Karpas-422 (cell line): ENCODE results near the gene RIMKLB. TPM values are rescaled to one million over a fixed set of nuclear protein-coding genes. Genes with fewer than 3 reads are reported as not detected.
"Not testable (repeated sequence)": the region's sequence is repeated elsewhere in the genome, so short reads cannot be mapped to it uniquely, and the experiment has no call there.

Source experiments
- DNase-seq: peaks from one replicate; pipeline ENCODE4 v3.0.0-alpha.2; 2015
- H2AFZ ChIP-seq: fragments of 200-600 bp; sonication (generic); 2 replicates; pipeline ENCODE4 v1.6.1; 2014; ENCODE audit warnings: antibody characterized with exemption, low read length, mixed read lengths
- H3K27ac ChIP-seq: fragments of 200-600 bp; sonication (generic); 2 replicates; pipeline ENCODE4 v1.5.1; 2014; ENCODE audit warnings: mild to moderate bottlenecking, low read length, moderate library complexity
- H3K27me3 ChIP-seq: fragments of 200-600 bp; sonication (generic); 2 replicates; pipeline ENCODE4 v1.6.1; 2014; ENCODE audit warnings: low read length, mixed read lengths
- H3K36me3 ChIP-seq: fragments of 200-600 bp; sonication (generic); 2 replicates; pipeline ENCODE4 v1.6.1; 2014; ENCODE audit warnings: low read length, mixed read lengths; ENCODE audit not compliant: insufficient read depth
- H3K4me1 ChIP-seq: fragments of 200-600 bp; sonication (generic); 2 replicates; pipeline ENCODE4 v1.6.1; 2014; ENCODE audit warnings: mild to moderate bottlenecking, low read length, mixed read lengths
- H3K4me2 ChIP-seq: fragments of 200-600 bp; sonication (generic); 2 replicates; pipeline ENCODE4 v1.6.1; 2014; ENCODE audit warnings: low read length, low read depth, mild to moderate bottlenecking; ENCODE audit not compliant: poor library complexity, severe bottlenecking
- H3K4me3 ChIP-seq: fragments of 200-600 bp; sonication (generic); 2 replicates; pipeline ENCODE4 v1.5.1; 2014; ENCODE audit warnings: mild to moderate bottlenecking, antibody characterized with exemption, low read length, mixed read lengths
- H3K79me2 ChIP-seq: fragments of 200-600 bp; sonication (generic); 2 replicates; pipeline ENCODE4 v1.6.1; 2014; ENCODE audit warnings: mild to moderate bottlenecking, low read length, mixed read lengths
- H3K9ac ChIP-seq: fragments of 200-600 bp; sonication (generic); 2 replicates; pipeline ENCODE4 v1.6.0; 2014; ENCODE audit warnings: low read length
- H3K9me2 ChIP-seq: fragments of 200-600 bp; sonication (generic), shearing (Covaris generic); replicated peaks from 2 replicates; pipeline ENCODE4 v1.6.0; 2014; ENCODE audit warnings: mild to moderate bottlenecking, low read length, moderate library complexity; ENCODE audit not compliant: insufficient read depth
- H3K9me3 ChIP-seq: fragments of 300-700, 200-600 bp; sonication (generic); 2 replicates; pipeline ENCODE4 v1.6.1; 2014; ENCODE audit warnings: low read length, mixed read lengths
- H4K20me1 ChIP-seq: fragments of 200-600 bp; sonication (generic); 2 replicates; pipeline ENCODE4 v1.6.1; 2014; ENCODE audit warnings: mild to moderate bottlenecking, antibody characterized with exemption, low read length, low read depth; ENCODE audit not compliant: insufficient read depth
- total RNA-seq: library from RNA; depleted of rRNA; stranded (reverse); fragments of >200 nt; shearing (Covaris generic); gene quantifications from 2 replicates; pipeline ENCODE4 v1.2.3, GENCODE V29; 2014; ENCODE audit warnings: low replicate concordance

Gene RIMKLB
- total RNA-seq, 1 experiment from 2014 or later, result 0.89 TPM

GRCh38 chr12:8820676-8821407, 123.1 kb downstream of the RIMKLB start:
- not testable (repeated sequence) for H3K4me1 ChIP-seq, H2AFZ ChIP-seq, H3K4me2 ChIP-seq, H4K20me1 ChIP-seq, H3K36me3 ChIP-seq, H3K79me2 ChIP-seq, H3K9me2 ChIP-seq, H3K9ac ChIP-seq, H3K4me3 ChIP-seq, DNase-seq, H3K9me3 ChIP-seq, H3K27ac ChIP-seq, H3K27me3 ChIP-seq

DNA sequence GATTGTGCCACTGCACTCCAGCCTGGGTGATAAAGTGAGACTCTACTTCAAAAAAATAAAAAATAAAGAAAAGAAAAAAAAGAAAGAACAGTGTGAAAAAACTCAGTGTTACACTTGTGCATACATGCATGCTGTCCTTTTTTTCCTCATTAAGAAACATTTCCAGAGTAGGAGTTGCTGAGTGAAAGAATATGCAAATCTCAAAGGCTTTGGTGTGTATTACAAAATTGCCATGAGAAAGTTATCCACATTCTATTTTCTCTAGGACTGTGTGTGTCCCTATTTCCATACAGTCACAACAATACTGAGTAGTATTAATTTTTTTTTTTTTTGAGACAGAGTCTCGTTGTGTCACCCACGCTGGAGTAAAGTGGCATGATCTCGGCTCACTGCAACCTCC, 123.8 kb downstream of the RIMKLB start:
- Histone ChIP-seq H3K27me3 (no peaks in the 10 kb centered on the region), H3K4me3 (no peak overlapping the region), H3K9me2 (no peaks in the 10 kb centered on the region), H4K20me1 (no peaks in the 10 kb centered on the region), H2AFZ (no peak overlapping the region), H3K4me2 (no peak overlapping the region), H3K79me2 (no peaks in the 10 kb centered on the region), H3K36me3 (no peaks in the 10 kb centered on the region), H3K9ac (no peak overlapping the region), H3K27ac (no peak overlapping the region), H3K4me1 (no peaks in the 10 kb centered on the region), H3K9me3 (no peaks in the 10 kb centered on the region)
- no peak for DNase-seq

DNA sequence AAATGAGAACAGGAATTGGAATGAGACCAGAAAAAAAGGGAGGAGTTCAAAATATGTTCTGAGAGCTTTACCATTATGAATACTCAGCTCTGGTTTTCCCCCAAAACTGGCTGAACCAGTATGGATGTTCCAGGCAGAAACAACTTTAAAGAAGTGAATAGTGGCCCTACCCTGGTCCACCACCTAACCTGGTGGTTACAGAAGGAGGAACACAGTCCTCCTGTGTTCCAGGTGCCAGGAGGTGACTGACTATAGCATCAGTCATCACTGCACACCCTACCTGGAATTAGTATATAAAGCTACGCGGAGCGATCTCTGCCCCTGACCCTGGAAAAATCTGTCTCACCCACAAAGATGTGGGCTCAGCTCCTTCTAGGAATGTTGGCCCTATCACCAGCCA, 124.5 kb downstream of the RIMKLB start, which contains the start of gene A2ML1:
Gene A2ML1 (plus strand): TSS at position 324 of the 400 bp plus-strand sequence. CDS start 31 bp downstream, at position 355.
- no peaks in the 10 kb centered on the region for H3K79me2 ChIP-seq
- H2AFZ ChIP-seq, result no peak within 1 kb of the TSS
- no peaks in the 10 kb centered on the region for H3K4me1 ChIP-seq
- H3K9ac ChIP-seq, result no peak within 1 kb of the TSS
- H3K4me2 ChIP-seq, result no peak within 1 kb of the TSS
- H3K36me3 ChIP-seq, result no peaks in the 10 kb centered on the region
- H3K9me2 ChIP-seq, result no peaks in the 10 kb centered on the region
- H3K4me3 ChIP-seq, result no peak within 1 kb of the TSS
- H3K27me3 ChIP-seq, result no peaks in the 10 kb centered on the region
- H3K9me3 ChIP-seq, result no peaks in the 10 kb centered on the region
- no peak for DNase-seq
- H3K27ac ChIP-seq, result no peak within 1 kb of the TSS
- H4K20me1 ChIP-seq, result no peaks in the 10 kb centered on the region

DNA sequence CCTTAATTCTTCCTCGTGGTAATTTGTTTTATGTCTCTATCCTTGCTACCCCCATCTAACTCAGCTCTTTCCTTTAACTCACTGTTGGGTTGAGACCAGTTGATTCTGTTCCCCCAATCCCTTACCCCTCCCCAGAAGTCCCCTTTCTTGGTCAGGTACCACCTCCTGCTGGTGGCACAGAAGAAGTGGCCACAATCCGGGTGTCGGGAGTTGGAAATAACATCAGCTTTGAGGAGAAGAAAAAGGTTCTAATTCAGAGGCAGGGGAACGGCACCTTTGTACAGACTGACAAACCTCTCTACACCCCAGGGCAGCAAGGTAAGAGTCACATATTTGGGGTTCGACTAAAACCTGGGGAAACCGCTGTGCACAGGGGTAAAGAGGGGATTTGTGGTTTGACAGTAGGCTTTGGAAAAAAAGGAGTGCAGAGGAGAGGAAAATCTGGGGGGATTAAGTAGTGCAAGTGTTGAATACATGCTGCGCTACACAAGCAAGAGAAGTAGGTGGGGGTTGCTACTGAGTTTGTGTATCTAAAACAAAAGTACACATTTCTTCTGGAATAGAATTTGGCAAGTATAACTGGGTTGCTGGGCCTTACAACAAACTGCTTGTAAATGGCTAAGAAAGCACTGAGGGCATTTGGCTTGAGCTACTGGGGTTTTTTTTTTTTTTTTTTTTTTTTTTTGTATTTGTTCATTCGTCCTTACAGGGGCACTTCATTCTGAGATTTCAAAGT, 125.9 kb downstream of the RIMKLB start:
- no peaks in the 10 kb centered on the region for H3K27me3 ChIP-seq
- H3K4me3 ChIP-seq, result no peak overlapping the region
- H2AFZ ChIP-seq, result no peak overlapping the region
- H3K9me3 ChIP-seq, result no peaks in the 10 kb centered on the region
- H3K4me1 ChIP-seq, result no peaks in the 10 kb centered on the region
- H3K4me2 ChIP-seq, result no peak overlapping the region
- no peaks in the 10 kb centered on the region for H3K9me2 ChIP-seq
- H3K36me3 ChIP-seq, result no peaks in the 10 kb centered on the region
- peak; percentile 55 for DNase-seq
- H3K27ac ChIP-seq, result no peak overlapping the region
- H4K20me1 ChIP-seq, result no peaks in the 10 kb centered on the region
- no peak overlapping the region for H3K9ac ChIP-seq
- H3K79me2 ChIP-seq, result no peaks in the 10 kb centered on the region

DNA sequence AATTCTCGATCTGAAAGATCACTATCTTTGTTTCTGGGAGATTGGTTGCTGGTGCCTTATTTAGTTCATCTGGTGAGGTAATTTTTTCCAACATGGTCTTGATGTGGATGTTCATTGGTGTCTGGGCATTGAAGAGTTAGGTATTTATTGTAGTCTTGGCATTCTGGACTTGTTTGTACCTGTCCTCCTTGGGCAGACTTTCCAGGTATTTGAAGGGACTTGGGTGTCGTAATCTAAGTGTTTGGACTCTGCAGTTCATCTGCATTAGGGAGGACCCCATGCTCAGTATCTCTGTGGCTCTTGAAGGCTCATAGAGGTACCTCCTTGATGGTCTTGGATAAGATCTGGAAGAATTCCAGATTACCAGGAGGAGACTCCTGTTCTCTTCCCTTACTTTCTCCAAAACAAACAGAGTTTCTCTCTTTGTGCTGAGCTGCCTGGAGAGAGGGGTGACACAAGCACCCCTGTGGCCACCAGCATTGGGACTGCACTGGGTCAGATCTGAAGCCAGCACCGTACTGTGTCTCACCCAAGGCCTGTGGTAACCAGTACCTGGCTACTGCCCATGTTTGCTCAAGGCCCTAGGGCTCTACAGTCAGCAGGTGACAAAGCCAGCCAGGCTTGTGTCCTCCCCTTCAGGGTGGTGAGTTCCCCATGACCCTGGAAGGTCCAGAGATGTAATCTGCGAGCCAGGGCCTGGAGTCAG, 129.9 kb downstream of the RIMKLB start:
- H3K9me2 ChIP-seq, result no peaks in the 10 kb centered on the region
- H2AFZ ChIP-seq, result no peak overlapping the region
- H3K9ac ChIP-seq, result no peak overlapping the region
- no peak overlapping the region for H3K4me3 ChIP-seq
- no peak overlapping the region for H3K4me2 ChIP-seq
- H3K36me3 ChIP-seq, result no peaks in the 10 kb centered on the region
- DNase-seq, result no peak
- H3K4me1 ChIP-seq, result no peaks in the 10 kb centered on the region
- no peaks in the 10 kb centered on the region for H3K79me2 ChIP-seq
- H4K20me1 ChIP-seq, result no peaks in the 10 kb centered on the region
- H3K9me3 ChIP-seq, result no peaks in the 10 kb centered on the region
- no peak overlapping the region for H3K27ac ChIP-seq
- H3K27me3 ChIP-seq, result no peaks in the 10 kb centered on the region

DNA sequence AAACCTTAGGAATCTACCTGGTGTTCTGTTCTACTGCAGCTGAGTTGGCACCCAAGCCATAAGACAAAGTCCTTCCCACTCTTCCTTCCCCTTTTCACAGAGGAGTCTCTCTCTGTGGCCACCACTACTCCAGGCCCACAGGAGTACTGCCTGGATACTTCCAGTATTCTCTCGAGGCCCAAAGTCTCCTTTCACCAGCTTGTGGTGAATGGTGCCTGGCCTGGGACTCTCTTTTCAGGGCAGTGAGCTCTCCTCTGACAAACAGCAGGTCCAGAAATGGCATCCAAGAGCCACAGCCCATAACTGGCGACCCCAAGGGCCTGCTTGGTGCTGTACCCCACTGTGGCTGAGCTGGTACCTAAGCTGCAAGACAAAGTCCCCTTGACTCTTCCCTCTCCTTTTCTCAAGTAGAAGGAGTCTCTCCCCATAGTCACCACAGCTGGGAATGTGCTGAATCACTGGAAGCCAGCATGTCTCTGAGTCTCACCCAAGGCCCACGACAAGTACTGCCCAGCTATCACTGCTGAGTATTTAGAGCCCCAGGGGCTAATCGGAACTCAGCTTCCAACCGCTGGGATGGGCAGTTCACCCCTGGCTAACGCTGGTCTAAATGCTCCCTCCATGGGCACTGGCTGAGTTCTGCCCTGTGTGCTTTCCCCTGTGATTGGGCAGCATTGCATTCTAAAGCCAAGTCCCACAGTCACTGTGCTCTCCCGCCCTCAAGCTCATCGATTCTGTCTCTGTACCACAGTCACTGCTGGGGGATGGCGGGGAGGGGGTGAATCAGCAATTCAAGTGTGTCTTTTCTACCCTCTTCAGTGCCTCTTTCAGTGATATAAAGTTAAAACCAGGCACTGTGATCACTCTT, 130.7 kb downstream of the RIMKLB start:
- H3K4me1 ChIP-seq, result no peaks in the 10 kb centered on the region

DNA sequence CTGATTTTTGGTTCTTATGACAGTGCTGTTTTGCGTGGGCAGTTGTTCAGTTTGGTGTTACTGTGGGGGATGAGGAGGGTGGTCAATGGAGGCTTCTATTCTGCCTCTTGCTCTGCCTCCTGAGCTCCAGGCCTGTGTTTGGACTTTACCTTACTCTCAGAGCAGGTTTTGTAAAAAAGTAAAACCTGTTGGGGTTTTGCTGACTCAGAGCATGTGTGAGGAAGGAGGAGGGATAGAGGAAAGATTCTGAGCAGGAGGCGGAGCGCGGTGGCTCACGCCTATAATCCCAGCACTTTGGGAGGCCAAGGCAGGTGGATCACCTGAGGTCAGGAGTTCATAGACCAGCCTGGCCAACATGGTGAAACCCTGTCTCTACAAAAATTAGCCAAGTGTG, 131.3 kb downstream of the RIMKLB start:
- no peaks in the 10 kb centered on the region for H3K36me3 ChIP-seq
- H3K4me2 ChIP-seq, result no peak overlapping the region
- no peak overlapping the region for H3K27ac ChIP-seq
- H3K79me2 ChIP-seq, result no peaks in the 10 kb centered on the region
- H2AFZ ChIP-seq, result no peak overlapping the region
- no peaks in the 10 kb centered on the region for H3K27me3 ChIP-seq
- no peak overlapping the region for H3K9ac ChIP-seq
- H3K9me3 ChIP-seq, result no peaks in the 10 kb centered on the region
- H3K4me3 ChIP-seq, result no peak overlapping the region
- H4K20me1 ChIP-seq, result no peaks in the 10 kb centered on the region
- H3K4me1 ChIP-seq, result no peaks in the 10 kb centered on the region
- no peaks in the 10 kb centered on the region for H3K9me2 ChIP-seq
- no peak for DNase-seq

More for the DNA sequence above, 130.7 kb downstream of the RIMKLB start:
- H3K27me3 ChIP-seq, result no peaks in the 10 kb centered on the region
- DNase-seq, result no peak
- H2AFZ ChIP-seq, result no peak overlapping the region
- H3K4me3 ChIP-seq, result no peak overlapping the region
- H3K9me2 ChIP-seq, result no peaks in the 10 kb centered on the region
- no peaks in the 10 kb centered on the region for H3K79me2 ChIP-seq
- H3K9ac ChIP-seq, result no peak overlapping the region
- H4K20me1 ChIP-seq, result no peaks in the 10 kb centered on the region
- H3K27ac ChIP-seq, result no peak overlapping the region
- H3K4me2 ChIP-seq, result no peak overlapping the region
- H3K36me3 ChIP-seq, result no peaks in the 10 kb centered on the region
- H3K9me3 ChIP-seq, result no peaks in the 10 kb centered on the region
